H7 (cell line): Measurements from ENCODE around the gene GPR183. TPM values are rescaled to one million over a fixed set of nuclear protein-coding genes. Genes with fewer than 3 reads are reported as not detected.

Source experiments
- DNase-seq: peaks from one replicate; pipeline ENCODE4 v3.0.0; 2012
- H3K27me3 ChIP-seq: 2 replicates; pipeline ENCODE4 v1.6.0; 2011; ENCODE audit warnings: mild to moderate bottlenecking, low read length; ENCODE audit not compliant: control insufficient read depth, insufficient read depth
- H3K36me3 ChIP-seq: replicated peaks from 2 replicates; pipeline ENCODE4 v1.5.1; 2011; ENCODE audit warnings: low read length; ENCODE audit not compliant: control insufficient read depth, insufficient read depth
- H3K4me3 ChIP-seq: 2 replicates; pipeline ENCODE4 v1.5.1; 2011; ENCODE audit warnings: low read depth, mild to moderate bottlenecking, control low read depth, low read length, moderate library complexity; ENCODE audit not compliant: insufficient read depth
- total RNA-seq: library from RNA; depleted of rRNA; stranded (reverse); fragments of >200 nt; shearing (Covaris generic); gene quantifications from 2 replicates; pipeline ENCODE4 v1.2.3, GENCODE V29; 2014

The GPR183 gene
- total RNA-seq, 1 experiment from 2014 or later = not detected

- Histone ChIP-seq H3K4me3 (no peak overlapping the region), H3K27me3 (no peaks in the 10 kb centered on the region), H3K36me3 (no peaks in the 10 kb centered on the region)
- DNase-seq = no peak
These were observed 7.8 kb downstream of the GPR183 start for GRCh38 chr13:99299256-99299919.

GRCh38 chr13:99298056-99298455 lies 9.1 kb downstream of the GPR183 start:
- no peak for DNase-seq
- Histone ChIP-seq H3K36me3 (no peaks in the 10 kb centered on the region), H3K27me3 (no peaks in the 10 kb centered on the region), H3K4me3 (no peak overlapping the region)

GRCh38 chr13:99297331-99297730 lies 9.9 kb downstream of the GPR183 start:
- H3K27me3 ChIP-seq = no peaks in the 10 kb centered on the region
- H3K4me3 ChIP-seq = no peak overlapping the region
- H3K36me3 ChIP-seq = no peaks in the 10 kb centered on the region
- no peak for DNase-seq

- no peaks in the 10 kb centered on the region for H3K27me3 ChIP-seq
- no peak overlapping the region for H3K4me3 ChIP-seq
- no peak for DNase-seq
- H3K36me3 ChIP-seq = no peaks in the 10 kb centered on the region
These were observed 10.8 kb downstream of the GPR183 start for GRCh38 chr13:99296398-99296797.

GRCh38 chr13:99295488-99296252 lies 11.5 kb downstream of the GPR183 start:
- DNase-seq = no peak
- Histone ChIP-seq H3K27me3 (no peaks in the 10 kb centered on the region), H3K36me3 (no peaks in the 10 kb centered on the region), H3K4me3 (no peak overlapping the region)

- Histone ChIP-seq H3K4me3 (no peak overlapping the region), H3K27me3 (no peaks in the 10 kb centered on the region), H3K36me3 (no peaks in the 10 kb centered on the region)
- DNase-seq = no peak
These were observed 12.2 kb downstream of the GPR183 start for GRCh38 chr13:99294958-99295357.

- Histone ChIP-seq H3K4me3 (no peak overlapping the region), H3K27me3 (no peaks in the 10 kb centered on the region)
- DNase-seq = no peak
These were observed 13.0 kb downstream of the GPR183 start for GRCh38 chr13:99294198-99294597.

GRCh38 chr13:99293178-99293577 lies 14.0 kb downstream of the GPR183 start:
- DNase-seq = no peak
- H3K36me3 ChIP-seq = no peaks in the 10 kb centered on the region
- H3K27me3 ChIP-seq = no peaks in the 10 kb centered on the region
- no peak overlapping the region for H3K4me3 ChIP-seq

More at GRCh38 chr13:99294198-99294597, 13.0 kb downstream of the GPR183 start:
- no peaks in the 10 kb centered on the region for H3K36me3 ChIP-seq

GRCh38 chr13:99290894-99291293 lies 16.3 kb downstream of the GPR183 start:
- Histone ChIP-seq H3K27me3 (no peaks in the 10 kb centered on the region), H3K36me3 (no peaks in the 10 kb centered on the region), H3K4me3 (no peak overlapping the region)
- DNase-seq = no peak

GRCh38 chr13:99289674-99290337 lies 17.4 kb downstream of the GPR183 start:
- no peak overlapping the region for H3K4me3 ChIP-seq
- H3K36me3 ChIP-seq = no peaks in the 10 kb centered on the region
- H3K27me3 ChIP-seq = no peaks in the 10 kb centered on the region
- no peak for DNase-seq

- Histone ChIP-seq H3K4me3 (no peak overlapping the region), H3K36me3 (no peaks in the 10 kb centered on the region), H3K27me3 (no peaks in the 10 kb centered on the region)
- DNase-seq = no peak
These were observed 17.9 kb downstream of the GPR183 start for GRCh38 chr13:99289271-99289670.

- DNase-seq = no peak
- Histone ChIP-seq H3K36me3 (no peaks in the 10 kb centered on the region), H3K4me3 (no peak overlapping the region), H3K27me3 (no peaks in the 10 kb centered on the region)
These were observed 19.1 kb downstream of the GPR183 start for GRCh38 chr13:99288089-99288488.

- H3K27me3 ChIP-seq = no peaks in the 10 kb centered on the region
- no peak for DNase-seq
- H3K4me3 ChIP-seq = no peak overlapping the region
- no peaks in the 10 kb centered on the region for H3K36me3 ChIP-seq
These were observed 19.6 kb downstream of the GPR183 start for GRCh38 chr13:99287551-99287950.

- DNase-seq = no peak
- no peak overlapping the region for H3K4me3 ChIP-seq
- no peaks in the 10 kb centered on the region for H3K27me3 ChIP-seq
- no peaks in the 10 kb centered on the region for H3K36me3 ChIP-seq
These were observed 21.6 kb downstream of the GPR183 start for GRCh38 chr13:99285432-99286182.
